ENCODE results near the gene TAGLN.

DNA sequence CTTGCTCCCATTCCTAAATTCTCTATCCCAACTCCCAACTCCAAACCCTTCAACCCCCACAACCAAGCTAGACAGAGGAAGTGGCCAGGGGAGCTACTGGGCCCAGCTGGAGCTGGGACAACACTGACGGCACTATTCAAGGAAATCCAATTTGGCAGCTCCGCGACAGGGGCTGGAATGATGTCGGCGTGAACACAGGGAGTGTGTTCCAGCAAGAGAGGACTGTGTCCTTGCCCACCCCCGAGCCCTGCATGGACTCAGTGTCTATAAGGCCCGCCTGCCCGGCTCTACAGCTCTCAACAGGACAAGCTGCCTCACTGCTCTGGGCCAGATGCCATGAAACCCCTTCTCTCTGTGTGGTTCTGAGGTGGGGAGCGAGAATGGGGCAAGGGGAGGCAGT lies 21.4 kb downstream of the TAGLN start:
- TF ChIP-seq, protein P1, sequence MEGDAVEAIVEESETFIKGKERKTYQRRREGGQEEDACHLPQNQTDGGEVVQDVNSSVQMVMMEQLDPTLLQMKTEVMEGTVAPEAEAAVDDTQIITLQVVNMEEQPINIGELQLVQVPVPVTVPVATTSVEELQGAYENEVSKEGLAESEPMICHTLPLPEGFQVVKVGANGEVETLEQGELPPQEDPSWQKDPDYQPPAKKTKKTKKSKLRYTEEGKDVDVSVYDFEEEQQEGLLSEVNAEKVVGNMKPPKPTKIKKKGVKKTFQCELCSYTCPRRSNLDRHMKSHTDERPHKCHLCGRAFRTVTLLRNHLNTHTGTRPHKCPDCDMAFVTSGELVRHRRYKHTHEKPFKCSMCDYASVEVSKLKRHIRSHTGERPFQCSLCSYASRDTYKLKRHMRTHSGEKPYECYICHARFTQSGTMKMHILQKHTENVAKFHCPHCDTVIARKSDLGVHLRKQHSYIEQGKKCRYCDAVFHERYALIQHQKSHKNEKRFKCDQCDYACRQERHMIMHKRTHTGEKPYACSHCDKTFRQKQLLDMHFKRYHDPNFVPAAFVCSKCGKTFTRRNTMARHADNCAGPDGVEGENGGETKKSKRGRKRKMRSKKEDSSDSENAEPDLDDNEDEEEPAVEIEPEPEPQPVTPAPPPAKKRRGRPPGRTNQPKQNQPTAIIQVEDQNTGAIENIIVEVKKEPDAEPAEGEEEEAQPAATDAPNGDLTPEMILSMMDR (conservative IDR thresholded peaks at IDR 0.05 in 1 of 2, IDR thresholded peaks at IDR 0.05 in 1 of 2; ENCODE audit: low read depth in 1 of 2, low read length in 2 of 2) = no peak
- no peak for TF ChIP-seq EZH2 (IDR thresholded peaks at IDR 0.05; ENCODE audit: low read length, missing control alignments)

All from fibroblast of lung (primary cell).